ENCODE data around the gene CFAP210.

GRCh38 chr2:169664600-169664977 is 29.6 kb downstream of the CFAP210 start:
- no peak for TF ChIP-seq POLR2AphosphoS5 (IDR thresholded peaks at IDR 0.05; ENCODE audit: low read depth, low read length)
- TF ChIP-seq REST (IDR thresholded peaks at IDR 0.05; ENCODE audit: insufficient read depth in 1 of 2, low read depth in 2 of 2, low read length in 2 of 2): no peak
- TF ChIP-seq TAF1 (IDR thresholded peaks at IDR 0.05; ENCODE audit: borderline replicate concordance, insufficient read depth, low read length): no peak
- TF ChIP-seq SIN3A (IDR thresholded peaks at IDR 0.05; ENCODE audit: borderline replicate concordance, insufficient read depth, low read length): no peak
